Measurements from ENCODE around the gene CLCNKB.

The CLCNKB gene

DNA sequence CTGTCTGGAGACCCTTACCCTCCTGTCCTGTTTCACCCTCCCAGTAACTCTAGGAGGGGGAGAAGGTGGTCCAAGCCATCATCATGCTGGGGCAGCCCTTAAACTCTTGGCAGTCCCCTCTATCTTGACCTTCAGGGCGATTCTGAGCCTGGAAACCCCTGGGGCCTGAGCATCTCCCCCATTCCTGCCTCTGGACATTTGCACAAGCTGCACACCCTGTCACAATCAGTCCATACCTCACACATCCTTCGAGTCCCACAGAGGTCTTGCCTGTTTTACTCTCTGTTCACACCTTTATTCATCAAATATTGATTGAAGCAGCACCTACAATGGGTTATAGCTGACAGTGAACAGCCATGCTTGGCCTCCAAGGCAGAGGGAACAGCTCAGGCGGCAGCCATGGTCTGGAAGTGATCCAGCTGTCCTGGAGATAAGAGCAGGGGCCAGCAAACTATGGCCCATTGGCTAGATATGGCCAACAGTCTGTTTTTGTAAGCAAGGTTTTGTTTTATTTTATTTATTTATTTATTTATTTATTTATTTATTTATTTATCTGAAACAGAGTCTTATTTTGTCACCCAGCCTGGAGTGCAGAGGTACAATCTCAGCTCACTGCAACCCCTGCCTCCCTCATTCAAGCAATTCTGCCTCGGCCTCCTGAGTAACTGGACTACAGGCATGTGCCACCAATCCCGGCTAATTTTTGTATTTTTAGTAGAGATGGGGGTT lies 37.0 kb downstream of the CLCNKB start:
- intact Hi-C loops (cut with DNase I), result loop anchor here (10.0 kb wide), 1 partner anchor 284 kb away; the partner anchor contains the start of gene SZRD1
- no peak for DNase-seq

DNA sequence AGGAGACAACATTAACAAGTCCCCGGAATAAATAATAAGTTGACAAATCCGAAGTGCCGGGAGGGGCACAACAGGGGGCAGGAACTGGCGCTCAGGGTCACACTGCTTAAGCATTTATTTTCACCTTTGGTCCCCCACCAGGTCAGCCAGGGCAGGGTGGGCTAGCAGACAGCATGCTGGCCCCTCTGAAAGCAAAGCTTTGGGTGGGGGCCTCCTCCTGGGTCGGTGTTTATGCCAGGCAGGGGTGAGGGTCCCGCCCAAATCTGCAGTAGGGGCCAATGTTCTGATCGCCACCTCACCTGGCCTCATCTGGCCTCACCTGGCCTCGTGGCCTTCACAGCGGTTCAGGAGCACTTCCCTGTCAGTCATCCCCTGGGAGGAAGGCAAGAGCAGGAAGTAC lies 38.1 kb downstream of the CLCNKB start:
- no peak for DNase-seq
- intact Hi-C loops (cut with DNase I), result loop anchor here (10.0 kb wide), 1 partner anchor 283 kb away; the partner anchor contains the start of gene SZRD1

DNA sequence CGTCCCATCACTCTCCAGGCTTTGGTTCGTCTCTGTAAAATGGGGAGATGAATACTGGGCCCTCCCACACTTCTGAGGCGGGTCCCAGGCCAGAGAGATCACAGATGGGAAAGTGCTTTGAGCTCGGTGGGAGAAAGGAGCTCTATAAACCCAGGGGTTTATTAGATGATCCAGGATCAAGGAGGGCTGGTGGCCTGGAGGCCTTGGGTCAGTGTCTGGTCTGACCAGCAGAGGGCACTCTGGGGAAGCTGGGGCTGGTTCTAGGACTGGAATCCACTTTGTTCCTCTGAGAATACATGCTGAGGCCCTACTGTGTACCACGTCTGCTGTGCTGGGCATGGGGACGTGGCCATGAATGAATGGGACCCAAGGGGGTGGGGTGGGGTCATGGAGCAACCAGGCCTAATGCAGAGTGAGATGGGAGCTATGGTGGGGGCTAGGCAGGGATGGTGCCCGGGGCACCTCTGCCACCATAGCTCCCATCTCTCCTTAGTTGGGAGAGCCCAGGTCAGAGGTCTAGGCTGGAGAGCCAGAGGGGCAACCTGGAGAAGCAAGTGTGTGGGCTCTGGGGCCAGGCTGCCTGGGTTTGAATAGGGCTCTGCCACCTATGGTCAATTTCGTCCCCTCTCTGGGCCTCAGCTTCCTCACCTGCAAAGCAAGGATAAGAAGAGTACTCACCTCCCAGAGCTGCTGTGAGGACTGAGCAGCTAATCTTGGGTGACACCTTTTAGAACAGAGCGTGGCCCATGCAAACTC lies 38.9 kb downstream of the CLCNKB start:
- intact Hi-C loops (cut with DNase I), result loop anchor here (10.0 kb wide), 1 partner anchor 282 kb away; the partner anchor contains the start of gene SZRD1
- DNase-seq, result peak in 28 of 42 donors; percentile 31 to 77 (median 52)

DNA sequence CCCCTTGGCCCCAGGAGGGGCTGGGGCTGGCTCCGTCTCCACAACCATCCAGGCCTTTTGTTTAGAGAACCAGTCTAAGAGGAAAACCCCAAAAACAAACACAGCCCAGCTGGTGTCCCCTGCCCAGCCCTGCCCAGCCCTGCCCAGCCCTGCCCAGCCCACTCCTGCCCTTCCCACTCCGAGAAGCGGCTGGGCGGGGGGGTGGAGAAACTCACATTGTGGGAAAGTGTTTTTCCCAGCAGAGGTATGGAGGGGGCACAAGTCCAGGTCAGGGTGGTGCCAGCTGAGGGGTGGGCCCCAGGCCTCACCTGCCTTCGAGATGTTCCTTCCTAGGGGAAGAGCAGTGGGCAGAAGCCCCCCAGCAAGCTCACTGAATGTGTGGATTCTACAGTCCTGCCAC lies 39.9 kb downstream of the CLCNKB start:
- no peak for DNase-seq
- intact Hi-C loops (cut with DNase I), result loop anchor here (10.0 kb wide), 1 partner anchor 281 kb away; the partner anchor contains the start of gene SZRD1

DNA sequence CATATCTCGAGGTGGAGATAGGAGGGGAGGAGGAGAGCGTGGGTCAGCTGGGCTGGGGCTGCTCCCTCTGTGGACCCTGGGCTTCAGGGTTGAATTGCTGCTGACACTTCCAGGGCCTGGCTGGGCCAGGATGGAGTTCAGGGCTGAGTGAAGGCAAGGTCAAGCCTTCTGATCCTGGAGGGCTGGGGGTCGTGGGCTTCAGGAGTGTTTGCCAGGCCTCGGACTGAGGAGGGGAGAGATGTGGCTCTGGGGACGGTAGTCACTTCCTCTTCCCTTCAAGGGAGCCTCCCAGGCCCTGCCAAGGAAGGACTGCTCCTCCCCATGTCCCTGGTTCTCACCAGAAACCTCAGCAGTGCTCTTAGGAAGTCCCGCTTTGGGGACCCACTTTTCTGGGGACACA lies 41.9 kb downstream of the CLCNKB start:
- intact Hi-C loops (cut with DNase I), result loop anchor here (10.0 kb wide), 1 partner anchor 279 kb away; the partner anchor contains the start of gene SZRD1
- no peak for DNase-seq

DNA sequence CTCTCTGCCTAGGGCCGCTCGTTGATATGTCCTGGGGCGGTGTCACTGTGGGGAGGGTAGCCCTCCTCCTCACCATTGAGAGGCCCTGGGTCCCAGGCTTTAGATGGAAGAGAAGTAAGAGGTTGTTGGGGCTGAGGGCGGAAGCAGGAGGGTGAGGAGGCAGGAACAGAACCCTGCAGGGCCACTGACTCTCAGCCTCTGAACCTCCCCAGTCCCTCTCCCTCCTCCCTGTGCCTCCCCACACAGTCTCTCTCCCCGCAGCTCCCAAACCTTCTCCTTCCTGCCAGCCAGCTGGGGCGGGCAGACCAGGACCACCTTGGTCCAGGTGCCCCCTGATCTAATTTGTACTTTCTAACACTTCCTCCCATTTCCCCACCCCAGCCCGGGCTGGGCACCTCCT lies 44.2 kb downstream of the CLCNKB start:
- DNase-seq, result no peak
- intact Hi-C loops (cut with DNase I), result loop anchor here (10.0 kb wide), 1 partner anchor 277 kb away; the partner anchor contains the start of gene SZRD1

DNA sequence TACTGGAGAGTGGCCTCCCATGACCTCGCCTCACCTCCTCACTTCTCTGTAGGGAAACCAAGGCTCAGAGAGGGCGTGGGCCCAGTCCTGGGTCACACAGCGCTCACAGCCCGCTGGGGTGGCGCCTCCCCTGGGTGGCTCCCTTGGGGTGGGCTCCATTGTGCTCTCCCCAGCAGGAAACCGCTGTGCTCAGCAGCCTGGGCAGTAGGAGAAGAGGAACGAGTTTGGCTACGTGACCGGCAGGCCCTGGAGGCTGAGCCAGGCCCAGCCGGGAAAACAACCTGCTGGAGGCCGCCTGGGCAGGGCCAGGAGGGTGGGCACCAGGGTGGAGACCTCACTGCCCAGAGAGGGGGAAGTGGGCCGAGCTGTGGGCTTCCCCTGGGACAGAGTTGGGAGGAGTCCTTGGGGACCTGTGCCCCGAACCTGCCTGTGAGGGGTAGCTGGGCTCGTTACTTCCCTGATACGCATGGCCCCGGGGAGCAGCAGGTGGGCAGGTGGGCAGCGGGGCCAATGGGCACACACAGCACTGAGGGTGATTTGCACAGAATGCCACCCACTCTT lies 44.8 kb downstream of the CLCNKB start:
- DNase-seq, result no peak
- intact Hi-C loops (cut with DNase I), result loop anchor here (10.0 kb wide), 1 partner anchor 276 kb away; the partner anchor contains the start of gene SZRD1

DNA sequence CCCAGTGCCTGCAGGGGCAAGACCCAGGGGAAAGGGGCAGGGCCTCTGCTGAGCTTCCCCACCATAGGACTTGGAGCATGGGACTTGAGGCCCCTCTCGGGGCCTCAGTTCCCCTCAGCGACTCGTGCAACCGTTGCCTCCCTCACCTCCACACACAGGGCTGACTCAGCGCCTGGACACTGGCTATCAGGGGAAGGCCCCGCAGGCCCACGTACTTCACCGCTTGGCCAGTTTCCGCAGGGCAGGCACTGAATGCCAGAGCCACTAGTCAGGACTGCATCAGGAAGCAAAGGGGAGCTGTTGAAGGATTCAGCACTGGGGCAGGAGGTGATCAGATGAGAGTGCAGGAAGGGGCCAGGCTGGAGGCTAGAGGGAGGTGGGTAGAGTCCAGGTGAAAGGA lies 45.4 kb downstream of the CLCNKB start:
- no peak for DNase-seq
- intact Hi-C loops (cut with DNase I), result loop anchor here (10.0 kb wide), 1 partner anchor 276 kb away; the partner anchor contains the start of gene SZRD1

DNA sequence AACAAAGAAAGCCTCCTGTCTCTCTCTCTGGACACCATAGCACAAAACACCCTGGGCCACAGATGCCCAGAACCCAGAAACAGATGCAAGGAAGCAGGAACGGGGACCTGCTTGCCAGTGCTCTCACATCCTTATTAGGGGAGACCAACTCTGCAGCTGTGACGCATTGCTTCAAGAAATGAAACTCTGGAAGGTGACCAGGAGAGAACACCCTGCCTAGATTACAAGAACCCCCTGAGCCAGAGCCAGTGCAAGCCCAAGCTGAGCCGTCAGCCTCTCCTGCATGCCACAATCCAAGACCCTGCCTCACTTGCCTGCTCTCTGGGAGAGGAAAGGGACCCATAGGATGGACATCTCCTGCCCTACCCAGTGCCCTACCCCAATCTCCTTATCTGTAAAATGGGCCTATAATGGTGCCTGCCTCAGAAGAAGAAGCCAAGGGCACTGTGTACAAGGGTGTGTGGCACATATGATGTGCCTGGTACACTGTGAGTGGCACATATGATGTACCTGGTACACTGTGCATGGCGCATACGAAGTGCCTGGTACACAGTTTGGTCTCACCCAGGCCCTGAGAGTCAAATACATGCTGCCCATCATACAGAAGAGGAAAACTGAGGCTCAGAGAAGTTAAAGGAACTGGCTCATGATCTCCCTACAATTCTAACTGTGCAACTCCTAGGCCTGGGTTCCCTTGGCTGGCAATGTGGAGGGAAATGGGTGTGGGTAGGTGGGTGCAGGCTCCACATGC lies 46.7 kb downstream of the CLCNKB start:
- intact Hi-C loops (cut with DNase I), result no loop called here
- no peak for DNase-seq

DNA sequence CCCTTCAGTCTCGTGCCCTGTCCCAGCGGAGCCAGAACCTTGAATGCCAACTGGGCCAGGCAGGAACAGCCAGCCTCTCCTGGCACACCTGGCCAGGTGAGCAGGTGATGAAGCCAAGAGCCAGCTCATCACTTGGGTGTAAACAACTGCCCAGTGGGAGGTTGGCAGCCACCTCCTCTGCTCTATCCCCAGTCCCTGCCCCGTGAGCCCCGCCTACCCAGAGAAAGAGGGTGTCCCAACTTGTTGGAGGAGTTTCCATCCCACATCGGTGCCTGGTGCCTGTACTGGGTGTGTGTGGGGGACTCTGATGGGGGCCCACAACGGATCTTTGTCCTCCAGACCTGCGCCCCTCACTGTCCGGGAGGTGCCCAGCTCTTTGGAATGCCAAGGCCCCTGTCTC lies 47.7 kb downstream of the CLCNKB start:
- DNase-seq, result no peak
- intact Hi-C loops (cut with DNase I), result no loop called here

DNA sequence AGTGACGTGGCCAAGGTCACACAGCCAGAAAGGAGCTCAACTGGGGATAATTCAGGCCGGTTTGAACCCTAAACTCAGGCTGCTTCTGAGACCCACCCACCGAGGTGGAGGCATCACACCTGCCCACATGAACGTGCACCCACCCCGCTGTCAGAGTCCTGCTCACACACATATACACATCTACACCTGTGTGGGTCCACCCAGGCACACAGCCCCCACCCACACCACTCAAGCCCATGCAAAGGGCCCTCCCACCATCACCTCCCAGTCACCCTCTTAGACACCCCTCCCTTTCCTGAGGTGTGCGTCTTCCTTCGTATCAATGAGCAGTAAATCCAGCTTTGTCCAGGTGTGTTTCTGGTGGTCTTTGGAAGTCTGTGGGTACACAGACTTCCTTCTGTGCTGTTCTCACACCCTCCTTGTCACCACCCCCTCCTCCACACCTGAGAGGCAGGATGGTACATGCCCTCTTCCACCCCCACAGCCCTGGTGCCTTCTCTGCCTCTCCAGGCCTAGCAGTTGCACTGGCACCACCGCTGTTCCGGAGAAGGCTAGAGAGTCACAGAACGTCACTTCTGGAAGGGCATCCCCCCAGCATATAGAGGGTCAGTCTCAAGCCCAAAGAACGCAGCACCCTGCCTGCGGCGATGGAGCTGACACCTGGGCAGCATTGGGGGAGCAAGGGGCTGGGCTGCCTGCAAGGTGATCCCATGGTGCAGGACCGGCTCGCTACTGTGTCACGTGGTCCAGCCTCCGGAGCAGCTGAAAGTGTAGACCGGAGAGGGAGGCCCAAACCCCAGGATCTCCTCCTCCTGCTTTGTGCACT lies 48.7 kb downstream of the CLCNKB start:
- no peak for DNase-seq
- intact Hi-C loops (cut with DNase I), result no loop called here

DNA sequence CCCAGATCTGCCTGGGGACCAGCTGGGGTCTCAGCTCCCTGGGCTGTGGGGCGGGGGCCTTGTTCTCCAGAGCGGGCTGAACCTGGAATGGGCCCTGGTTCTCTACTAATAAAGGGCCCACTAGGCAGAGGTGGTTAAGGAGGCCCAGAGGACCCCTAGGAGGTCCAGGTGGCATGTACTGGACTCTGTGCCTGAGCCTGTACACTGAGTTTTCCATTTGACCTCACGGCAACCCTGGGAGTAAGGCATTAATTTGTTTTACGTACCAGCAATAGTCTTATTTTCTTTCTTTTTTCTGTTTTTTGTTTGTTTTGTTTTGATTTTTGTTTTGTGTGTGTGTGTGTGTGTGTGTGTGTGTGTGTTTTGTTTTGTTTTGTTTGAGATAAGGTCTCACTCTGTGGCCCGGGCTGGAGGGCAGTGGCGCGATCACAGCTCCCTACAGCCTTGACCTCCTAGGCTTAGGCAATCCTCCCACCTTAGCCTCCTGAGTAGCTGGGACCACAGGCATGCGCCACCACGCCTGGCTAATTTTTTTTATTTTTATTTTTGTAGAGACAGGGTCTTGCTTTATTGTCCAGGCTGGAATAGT lies 49.4 kb downstream of the CLCNKB start:
- intact Hi-C loops (cut with DNase I), result no loop called here
- DNase-seq, result no peak

DNA sequence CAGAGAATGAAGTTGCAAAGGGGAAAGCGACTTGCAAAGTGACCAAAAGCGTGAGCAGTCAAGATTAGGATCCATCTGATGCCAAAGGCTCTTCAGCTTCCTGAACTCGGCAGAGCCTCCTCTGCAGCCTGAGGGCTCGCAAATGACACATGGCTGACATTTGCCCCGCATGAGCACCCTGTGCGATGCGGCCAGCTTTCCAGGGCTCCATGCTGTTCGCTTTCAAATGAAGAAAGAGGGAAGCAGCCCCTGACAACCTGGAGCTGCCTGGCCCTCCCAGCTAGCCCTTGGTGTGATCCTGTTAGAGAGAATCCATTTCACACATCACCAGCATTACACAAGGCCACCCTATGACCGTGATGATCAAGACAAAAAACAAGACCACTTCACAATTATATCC lies 50.0 kb downstream of the CLCNKB start:
- no peak for DNase-seq
- intact Hi-C loops (cut with DNase I), result no loop called here

DNA sequence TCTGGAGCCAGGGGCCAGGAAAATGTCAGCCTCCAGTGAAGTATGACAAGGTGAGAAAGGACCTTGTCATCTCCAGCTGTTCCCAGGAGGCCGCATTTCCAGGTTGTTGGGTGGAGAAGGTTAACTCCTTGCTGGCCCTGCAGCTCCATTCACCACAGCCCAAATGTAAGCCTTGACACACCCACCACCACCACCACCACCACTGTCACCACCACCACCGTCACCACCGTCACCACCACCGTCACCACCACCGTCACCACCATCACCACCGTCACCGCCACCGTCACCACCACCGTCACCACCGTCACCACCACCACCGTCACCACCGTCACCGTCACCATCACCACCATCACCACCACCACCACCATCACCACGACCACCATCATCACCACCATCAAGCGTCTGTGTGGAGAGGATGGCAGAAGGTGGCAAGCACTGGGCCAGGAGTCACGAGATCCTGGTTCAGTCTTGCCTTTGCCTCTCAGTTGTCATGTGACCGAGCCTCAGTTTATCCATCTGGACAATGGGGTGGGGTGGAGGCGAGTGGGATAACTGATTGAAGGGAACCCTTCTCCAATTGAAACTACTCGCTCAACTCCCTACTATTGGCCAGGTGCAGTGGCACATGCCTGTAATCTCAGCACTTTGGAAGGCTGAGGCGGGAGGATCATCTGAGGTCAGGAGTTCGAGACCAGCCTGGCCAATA lies 51.0 kb downstream of the CLCNKB start:
- DNase-seq, result no peak
- intact Hi-C loops (cut with DNase I), result no loop called here

DNA sequence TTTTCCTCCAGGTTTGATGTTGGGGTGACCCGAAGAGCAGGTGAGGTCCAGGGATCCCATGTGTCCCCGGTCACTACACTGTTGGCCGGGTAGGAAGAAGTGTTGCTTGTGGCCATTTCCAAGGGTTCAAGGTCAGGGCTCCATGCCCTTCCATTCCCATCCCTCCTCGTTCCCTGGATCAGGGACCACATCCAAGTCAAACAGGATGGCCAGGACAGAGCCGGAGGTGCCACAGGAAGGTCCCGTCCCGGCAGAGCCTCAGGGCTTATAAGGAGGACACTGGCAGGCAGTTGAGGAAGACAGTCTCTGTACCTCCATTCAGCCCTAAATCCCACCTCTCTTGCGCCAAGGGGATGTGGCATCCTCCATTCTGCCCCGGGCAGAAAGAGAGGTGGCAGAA lies 51.9 kb downstream of the CLCNKB start:
- DNase-seq, result no peak
- intact Hi-C loops (cut with DNase I), result no loop called here

DNA sequence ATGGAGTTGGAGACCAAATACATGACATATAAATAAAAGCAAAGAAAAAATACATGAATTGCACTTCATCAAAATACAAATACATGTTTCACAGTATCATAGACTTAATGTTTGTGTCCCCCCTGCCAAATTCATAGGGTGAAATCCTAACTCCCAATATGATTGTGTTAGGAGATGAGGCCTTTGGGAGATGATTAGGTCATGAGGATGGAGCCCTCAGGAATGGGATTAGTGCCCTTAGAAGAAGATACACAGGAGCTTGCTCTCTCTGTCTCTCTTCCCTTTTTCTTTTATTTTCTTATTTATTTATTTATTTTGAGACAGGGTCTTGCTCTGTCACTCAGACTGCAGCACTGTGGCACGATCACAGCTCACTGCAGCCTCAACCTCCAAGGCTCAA lies 55.8 kb downstream of the CLCNKB start:
- intact Hi-C loops (cut with DNase I), result no loop called here
- no peak for DNase-seq

DNA sequence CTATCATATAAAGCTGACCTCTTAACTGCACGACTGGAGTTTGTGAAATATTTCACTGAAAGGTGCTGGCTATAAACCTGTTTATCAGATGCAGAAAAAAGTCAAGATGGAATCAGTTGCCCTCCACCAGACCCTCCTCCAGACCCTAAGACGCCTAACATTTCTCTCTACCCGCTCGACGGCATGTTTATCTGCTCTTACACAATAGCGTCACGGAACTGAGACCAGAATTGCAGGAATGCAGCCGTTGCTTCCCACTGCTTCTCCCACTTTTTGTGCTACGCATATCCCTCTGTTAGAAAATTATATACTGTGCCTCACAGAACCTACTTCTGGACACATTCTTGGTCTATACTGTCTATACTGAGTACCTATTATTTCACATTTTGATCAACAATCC lies 58.0 kb downstream of the CLCNKB start:
- no peak for DNase-seq
- intact Hi-C loops (cut with DNase I), result no loop called here
